Gastrocnemius medialis (tissue), 4 donors: ENCODE results near the gene ADGRL3. TPM values are rescaled to one million over a fixed set of nuclear protein-coding genes. Genes with fewer than 3 reads are reported as not detected.

Source experiments
- ATAC-seq, 2 donors: fragments of 150-250 bp; one replicate each; pipeline ENCODE4 v1.9.1; 2016
- DNase-seq, 2 donors: peaks; one replicate each; pipeline ENCODE4 v3.0.0-alpha.2; 2019
- H3K27ac ChIP-seq, 4 donors: fragments of 200-600 bp; sonication (generic); 1 replicate in 1 of 4; 2 replicates in 3 of 4; pipeline ENCODE4 v1.5.1; 2016 to 2018; ENCODE audit warnings: mild to moderate bottlenecking in 2 of 4, moderate library complexity in 1 of 4
- H3K27me3 ChIP-seq, 3 donors: fragments of 200-600 bp; sonication (generic) in 2 of 3; 1 replicate in 1 of 3; 2 replicates in 2 of 3; pipeline versions ENCODE4 v1.5.1 to v1.6.0; 2016 to 2019; ENCODE audit warnings: mild to moderate bottlenecking in 1 of 3, moderate library complexity in 1 of 3
- H3K36me3 ChIP-seq, 2 donors: fragments of 200-600 bp; sonication (generic) in 1 of 2; one replicate each; pipeline ENCODE4 v1.5.1; 2017 to 2018
- H3K4me1 ChIP-seq, 2 donors: fragments of 200-600 bp; sonication (generic) in 1 of 2; one replicate each; pipeline ENCODE4 v1.5.1; 2016 to 2017; ENCODE audit warnings: mild to moderate bottlenecking in 2 of 2
- H3K4me3 ChIP-seq, 4 donors: fragments of 200-600 bp; sonication (generic) in 3 of 4; 1 replicate in 1 of 4; 2 replicates in 3 of 4; pipeline ENCODE4 v1.5.1; 2016 to 2019; ENCODE audit warnings: mild to moderate bottlenecking in 2 of 4
- H3K9me3 ChIP-seq, 3 donors: fragments of 200-600 bp; sonication (generic) in 2 of 3; 1 replicate in 1 of 3; 2 replicates in 2 of 3; pipeline ENCODE4 v1.5.1; 2016 to 2019
- CTCF ChIP-seq, 5 experiments: fragments of 450-650 bp in 3 of 5; fragments of 200-600 bp in 2 of 5; sonication (generic) in 2 of 5; IDR thresholded peaks in 4 of 5; conservative IDR thresholded peaks in 1 of 5; 1 replicate in 4 of 5; 2 replicates in 1 of 5; pipeline ENCODE4 v1.5.1; 2016 to 2019; ENCODE audit warnings: antibody characterized with exemption in 5 of 5, mild to moderate bottlenecking in 3 of 5, moderate library complexity in 3 of 5
- POLR2A ChIP-seq, 2 donors: fragments of 450-650 bp; IDR thresholded peaks; one replicate each; pipeline ENCODE4 v1.6.1; 2017; ENCODE audit warnings: antibody characterized with exemption in 2 of 2, mild to moderate bottlenecking in 2 of 2, moderate library complexity in 2 of 2
- in situ Hi-C, 4 donors: fragments of 200-750 bp; cut with MboI; loops; one replicate each; pipeline versions ENCODE4 v1.15.0 to v1.8.0; 2017; ENCODE audit warnings: low sequenced_read_pairs in 4 of 4
- intact Hi-C: fragments of 100-400 bp; cut with DNase I; formaldehyde crosslinking; loops from one replicate; pipeline ENCODE4 v1.15.1; 2023; ENCODE audit warnings: low total_unique reads
- total RNA-seq, 4 donors: library from RNA; depleted of rRNA; stranded (reverse); fragments of >200 nt; gene quantifications; one replicate each; pipeline versions ENCODE4 v1.1.0 to v1.2.3, GENCODE V29; 2016

The ADGRL3 gene
- total RNA-seq, 4 donors from 2014 or later: 0.69 to 2.2 (median 1.1) TPM

GRCh38 chr4:61185288-61185687, 14.8 kb upstream of the ADGRL3 start:
- in situ Hi-C loops: no loop called here
- no peaks in the 10 kb centered on the region for H3K27me3 ChIP-seq
- no peak for TF ChIP-seq CTCF (IDR thresholded peaks at IDR 0.05 in 4 of 5, conservative IDR thresholded peaks at IDR 0.05 in 1 of 5)
- TF ChIP-seq POLR2A (IDR thresholded peaks at IDR 0.05): no peak
- no peak for DNase-seq
- intact Hi-C loops: no loop called here
- H3K4me1 ChIP-seq: no peaks in the 10 kb centered on the region
- no peak overlapping the region for H3K27ac ChIP-seq
- H3K4me3 ChIP-seq: no peak overlapping the region
- no peaks in the 10 kb centered on the region for H3K36me3 ChIP-seq
- H3K9me3 ChIP-seq: no peaks in the 10 kb centered on the region
- ATAC-seq: no peak

GRCh38 chr4:61192392-61192791, 7.7 kb upstream of the ADGRL3 start:
- intact Hi-C loops: no loop called here
- no peaks in the 10 kb centered on the region for H3K36me3 ChIP-seq
- ATAC-seq (no peak), DNase-seq (no peak)
- TF ChIP-seq CTCF (IDR thresholded peaks at IDR 0.05 in 4 of 5, conservative IDR thresholded peaks at IDR 0.05 in 1 of 5) (no peak), POLR2A (IDR thresholded peaks at IDR 0.05) (no peak)
- H3K4me1 ChIP-seq: no peaks in the 10 kb centered on the region
- in situ Hi-C loops: no loop called here
- H3K27ac ChIP-seq: no peak overlapping the region
- H3K27me3 ChIP-seq: no peaks in the 10 kb centered on the region
- no peak overlapping the region for H3K4me3 ChIP-seq
- H3K9me3 ChIP-seq: no peaks in the 10 kb centered on the region

- Histone ChIP-seq H3K9me3 (no peaks in the 10 kb centered on the region), H3K36me3 (no peaks in the 10 kb centered on the region), H3K27ac (no peak overlapping the region), H3K4me3 (no peak overlapping the region), H3K4me1 (no peaks in the 10 kb centered on the region), H3K27me3 (peaks cover 2 to 4% (median 2%) of the 10 kb centered on the region in 3 donors)
- DNase-seq (no peak), ATAC-seq (no peak)
- no peak for TF ChIP-seq CTCF (IDR thresholded peaks at IDR 0.05 in 4 of 5, conservative IDR thresholded peaks at IDR 0.05 in 1 of 5)
- no peak for TF ChIP-seq POLR2A (IDR thresholded peaks at IDR 0.05)
- in situ Hi-C loops: no loop called here
- intact Hi-C loops: no loop called here
Measured at GRCh38 chr4:61193863-61194262, 6.3 kb upstream of the ADGRL3 start.

GRCh38 chr4:61194571-61194970, 5.6 kb upstream of the ADGRL3 start:
- Histone ChIP-seq H3K9me3 (no peaks in the 10 kb centered on the region), H3K27me3 (peaks cover 4 to 9% (median 5%) of the 10 kb centered on the region in 3 donors), H3K36me3 (no peaks in the 10 kb centered on the region), H3K27ac (no peak overlapping the region), H3K4me3 (no peak overlapping the region), H3K4me1 (no peaks in the 10 kb centered on the region)
- no peak for DNase-seq
- no peak for TF ChIP-seq POLR2A (IDR thresholded peaks at IDR 0.05)
- no peak for TF ChIP-seq CTCF (IDR thresholded peaks at IDR 0.05 in 4 of 5, conservative IDR thresholded peaks at IDR 0.05 in 1 of 5)
- intact Hi-C loops: no loop called here
- no peak for ATAC-seq
- in situ Hi-C loops: no loop called here

- intact Hi-C loops: no loop called here
- no peaks in the 10 kb centered on the region for H3K36me3 ChIP-seq
- DNase-seq: no peak
- in situ Hi-C loops: no loop called here
- H3K4me3 ChIP-seq: no peak overlapping the region
- no peaks in the 10 kb centered on the region for H3K4me1 ChIP-seq
- H3K27ac ChIP-seq: no peak overlapping the region
- no peaks in the 10 kb centered on the region for H3K9me3 ChIP-seq
- ATAC-seq: no peak
- TF ChIP-seq POLR2A (IDR thresholded peaks at IDR 0.05) (no peak), CTCF (IDR thresholded peaks at IDR 0.05 in 4 of 5, conservative IDR thresholded peaks at IDR 0.05 in 1 of 5) (no peak)
- H3K27me3 ChIP-seq: peaks cover 4 to 14% (median 10%) of the 10 kb centered on the region in 3 donors
Measured at GRCh38 chr4:61195101-61195500, 5.0 kb upstream of the ADGRL3 start.
